LNCAP (cell line): ENCODE results near the gene CCDC92.

Source experiments
- CTCF ChIP-seq: fragments of 450-650 bp; IDR thresholded peaks from 2 replicates; pipeline ENCODE4 v1.5.1; 2017; ENCODE audit warnings: mild to moderate bottlenecking

Gene CCDC92, protein sequence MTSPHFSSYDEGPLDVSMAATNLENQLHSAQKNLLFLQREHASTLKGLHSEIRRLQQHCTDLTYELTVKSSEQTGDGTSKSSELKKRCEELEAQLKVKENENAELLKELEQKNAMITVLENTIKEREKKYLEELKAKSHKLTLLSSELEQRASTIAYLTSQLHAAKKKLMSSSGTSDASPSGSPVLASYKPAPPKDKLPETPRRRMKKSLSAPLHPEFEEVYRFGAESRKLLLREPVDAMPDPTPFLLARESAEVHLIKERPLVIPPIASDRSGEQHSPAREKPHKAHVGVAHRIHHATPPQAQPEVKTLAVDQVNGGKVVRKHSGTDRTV

GRCh38 chr12:123972457-123973401 is at the start of gene CCDC92, which contains the start of gene ZNF664:
Gene CCDC92, minus strand, starts transcription at chr12:123972831. Its CDS starts 28,526 bp downstream, at chr12:123944305.
Gene ZNF664, plus strand, starts transcription at chr12:123973215. Its CDS starts 38,930 bp downstream, at chr12:124012145.
- peak; percentile 26; the same call in 1 of the 2 replicates for TF ChIP-seq CTCF

DNA sequence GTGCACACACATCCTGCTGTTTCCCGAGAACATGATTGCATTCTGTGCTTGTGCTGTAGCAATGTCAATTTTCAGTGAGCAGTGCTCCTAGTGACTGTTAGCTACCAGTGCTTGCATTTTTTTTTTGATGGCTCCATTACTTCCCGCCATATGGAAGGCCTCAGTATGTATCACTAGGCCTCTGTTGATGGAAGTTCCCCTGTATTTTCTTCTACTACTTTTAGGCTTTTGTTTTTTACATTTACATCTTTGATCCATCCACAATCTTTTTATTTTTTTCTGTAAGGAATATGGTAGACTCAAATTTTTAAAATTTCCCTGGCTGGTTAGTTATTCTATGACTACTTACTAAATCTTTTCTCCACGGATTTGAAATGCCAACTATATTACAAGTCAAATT is 49.5 kb upstream of the CCDC92 start:
- TF ChIP-seq CTCF, result no peak

- TF ChIP-seq CTCF, result no peak
Measured at GRCh38 chr12:124021007-124021406, 48.4 kb upstream of the CCDC92 start.

DNA sequence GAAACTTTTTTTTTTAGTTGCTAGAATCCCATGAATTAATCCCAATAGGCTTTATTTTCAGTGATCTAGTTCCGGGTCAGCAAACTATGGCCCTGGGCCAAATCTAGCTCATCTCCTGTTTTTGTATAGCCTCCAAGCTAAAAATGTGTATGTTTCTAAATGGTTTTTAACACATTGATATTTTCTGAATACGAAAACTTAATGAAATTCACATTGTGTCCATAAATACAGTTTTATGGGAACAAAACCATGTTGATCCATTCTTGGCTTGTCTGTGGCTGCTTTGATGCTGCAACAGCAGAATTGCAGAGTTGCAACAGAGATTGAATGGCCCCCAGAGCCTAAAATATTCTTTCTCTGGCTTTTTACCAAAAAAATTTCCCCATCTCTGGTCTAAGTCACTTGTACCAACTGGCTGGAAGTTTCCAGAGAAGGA is 47.9 kb upstream of the CCDC92 start:
- TF ChIP-seq CTCF, result no peak

DNA sequence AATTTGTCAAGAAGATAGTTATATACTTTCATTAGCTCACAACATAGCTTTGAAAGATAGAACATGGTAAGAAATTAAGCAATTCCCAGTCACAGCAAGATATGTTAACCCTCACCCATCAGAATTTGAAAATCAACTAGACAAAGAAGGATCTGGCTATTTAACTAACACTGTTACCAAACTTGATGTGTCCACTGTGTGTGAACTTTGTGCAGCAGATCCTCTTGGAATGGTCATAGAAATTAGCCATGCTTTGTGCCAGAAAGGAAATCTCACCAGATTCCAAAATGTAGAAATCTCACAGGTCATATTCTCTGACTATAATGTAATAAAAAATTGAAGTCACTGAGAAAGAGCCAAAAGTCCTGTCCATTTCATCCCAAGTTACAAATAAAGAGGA is 46.5 kb upstream of the CCDC92 start:
- no peak for TF ChIP-seq CTCF

- TF ChIP-seq CTCF, result no peak
Measured at GRCh38 chr12:124018539-124018938, 45.9 kb upstream of the CCDC92 start.

- TF ChIP-seq CTCF, result no peak
Measured at GRCh38 chr12:124017064-124017463, 44.4 kb upstream of the CCDC92 start.
